Trophoblast cell (in vitro differentiated cells and primary cell): Measurements from ENCODE around the gene CDKN1B.

Experiments used
- DNase-seq, 2 donors: peaks; one replicate each; pipeline ENCODE4 v3.0.0-alpha.2; 2016
- H2AFZ ChIP-seq: 2 replicates; pipeline ENCODE4 v1.6.1; 2013; ENCODE audit warnings: low read length, moderate library complexity, mild to moderate bottlenecking; ENCODE audit not compliant: insufficient read depth, poor library complexity
- H2AK5ac ChIP-seq: 2 replicates; pipeline ENCODE4 v1.6.1; 2013; ENCODE audit warnings: mild to moderate bottlenecking, low read length
- H2BK120ac ChIP-seq: 2 replicates; pipeline ENCODE4 v1.6.1; 2013; ENCODE audit warnings: low read length, mild to moderate bottlenecking, moderate library complexity; ENCODE audit not compliant: insufficient read depth, poor library complexity
- H2BK12ac ChIP-seq: 2 replicates; pipeline ENCODE4 v1.6.1; 2013; ENCODE audit warnings: mild to moderate bottlenecking, low read length, moderate library complexity
- H2BK5ac ChIP-seq: 2 replicates; pipeline ENCODE4 v1.6.1; 2013; ENCODE audit warnings: low read length, low read depth, moderate library complexity, mild to moderate bottlenecking; ENCODE audit not compliant: poor library complexity
- H3K14ac ChIP-seq: 2 replicates; pipeline ENCODE4 v1.6.1; 2013; ENCODE audit warnings: mild to moderate bottlenecking, low read length
- H3K18ac ChIP-seq: 2 replicates; pipeline ENCODE4 v1.6.1; 2013; ENCODE audit warnings: mild to moderate bottlenecking, low read length
- H3K23ac ChIP-seq: 2 replicates; pipeline ENCODE4 v1.6.1; 2013; ENCODE audit warnings: low read length
- H3K27ac ChIP-seq: 2 replicates; pipeline ENCODE4 v1.5.1; 2013; ENCODE audit warnings: low read depth, mild to moderate bottlenecking, inconsistent platforms, low read length, moderate library complexity
- H3K27me3 ChIP-seq: 2 replicates; pipeline ENCODE4 v1.6.1; 2013; ENCODE audit warnings: inconsistent platforms, mild to moderate bottlenecking, low read length, moderate library complexity; ENCODE audit not compliant: insufficient read depth
- H3K36me3 ChIP-seq, 2 experiments: 1 replicate in 1 of 2; 2 replicates in 1 of 2; pipeline ENCODE4 v1.6.1; 2013; ENCODE audit warnings: low read length in 2 of 2, mild to moderate bottlenecking in 2 of 2, moderate library complexity in 1 of 2; ENCODE audit not compliant: insufficient read depth in 2 of 2, control insufficient read depth in 1 of 2
- H3K4ac ChIP-seq: 2 replicates; pipeline ENCODE4 v1.6.1; 2013; ENCODE audit warnings: low read depth, mild to moderate bottlenecking, low read length, moderate library complexity
- H3K4me1 ChIP-seq, 2 experiments: 1 replicate in 1 of 2; 2 replicates in 1 of 2; pipeline ENCODE4 v1.6.1; 2013; ENCODE audit warnings: low read length in 2 of 2, mild to moderate bottlenecking in 2 of 2, moderate library complexity in 1 of 2; ENCODE audit not compliant: insufficient read depth in 2 of 2, control insufficient read depth in 1 of 2
- H3K4me2 ChIP-seq: 2 replicates; pipeline ENCODE4 v1.6.1; 2013; ENCODE audit warnings: inconsistent platforms, mild to moderate bottlenecking, low read length, moderate library complexity
- H3K4me3 ChIP-seq: 2 replicates; pipeline ENCODE4 v1.5.1; 2013; ENCODE audit warnings: mild to moderate bottlenecking, low read depth, low read length, inconsistent platforms
- H3K79me1 ChIP-seq: one replicate; pipeline ENCODE4 v1.6.1; 2013; ENCODE audit warnings: low read length
- H3K79me2 ChIP-seq: 2 replicates; pipeline ENCODE4 v1.6.1; 2013; ENCODE audit warnings: low read length, mild to moderate bottlenecking; ENCODE audit not compliant: control insufficient read depth, insufficient read depth, poor library complexity
- H3K9ac ChIP-seq: 2 replicates; pipeline ENCODE4 v1.6.1; 2013; ENCODE audit warnings: mild to moderate bottlenecking, low read length
- H3K9me3 ChIP-seq: 2 replicates; pipeline ENCODE4 v1.6.1; 2013; ENCODE audit warnings: low read depth, mild to moderate bottlenecking, control low read depth, inconsistent platforms, low read length; ENCODE audit not compliant: insufficient read depth
- H4K12ac ChIP-seq: 2 replicates; pipeline ENCODE4 v1.6.1; 2013; ENCODE audit warnings: low read depth, mild to moderate bottlenecking, low read length, moderate library complexity
- H4K8ac ChIP-seq: 2 replicates; pipeline ENCODE4 v1.6.1; 2013; ENCODE audit warnings: low read depth, mild to moderate bottlenecking, low read length, moderate library complexity
- H4K91ac ChIP-seq: one replicate; pipeline ENCODE4 v1.6.1; 2013; ENCODE audit warnings: low read depth, mild to moderate bottlenecking, low read length, moderate library complexity
- WGBS: extraction: QIAGEN DNeasy Blood & Tissue Kit; methylation state at CpG from one replicate; pipeline ENCODE4 v1.1.7; 2013; ENCODE audit warnings: missing lambda C conversion rate; ENCODE audit not compliant: insufficient read length, insufficient coverage; ENCODE audit errors: extremely low coverage; 5-methylcytosine and 5-hydroxymethylcytosine counted together

The CDKN1B gene

GRCh38 chr12:12749433-12749832 is 32.3 kb downstream of the CDKN1B start:
- Histone ChIP-seq H3K4me1 (peaks cover 3 to 9% of the 10 kb centered on the region in 2 experiments), H4K8ac (no peak overlapping the region), H4K91ac (no peak overlapping the region), H3K4me3 (no peak overlapping the region), H3K4ac (no peak overlapping the region), H2BK120ac (no peak overlapping the region), H2AFZ (no peak overlapping the region), H3K27ac (no peak overlapping the region), H3K27me3 (no peaks in the 10 kb centered on the region), H2AK5ac (no peak overlapping the region), H3K36me3 (no peaks in the 10 kb centered on the region), H3K4me2 (no peak overlapping the region), H2BK5ac (no peak overlapping the region), H3K23ac (no peak overlapping the region), H3K14ac (no peak overlapping the region), H3K9me3 (no peaks in the 10 kb centered on the region), H3K18ac (no peak overlapping the region), H3K79me2 (no peaks in the 10 kb centered on the region), H3K9ac (no peak overlapping the region), H2BK12ac (no peak overlapping the region), H3K79me1 (no peaks in the 10 kb centered on the region), H4K12ac (no peak overlapping the region)
- peak; percentile 13 to 58 for DNase-seq
- WGBS = no CpG with 5 or more reads among the region's 7 CpGs

DNA sequence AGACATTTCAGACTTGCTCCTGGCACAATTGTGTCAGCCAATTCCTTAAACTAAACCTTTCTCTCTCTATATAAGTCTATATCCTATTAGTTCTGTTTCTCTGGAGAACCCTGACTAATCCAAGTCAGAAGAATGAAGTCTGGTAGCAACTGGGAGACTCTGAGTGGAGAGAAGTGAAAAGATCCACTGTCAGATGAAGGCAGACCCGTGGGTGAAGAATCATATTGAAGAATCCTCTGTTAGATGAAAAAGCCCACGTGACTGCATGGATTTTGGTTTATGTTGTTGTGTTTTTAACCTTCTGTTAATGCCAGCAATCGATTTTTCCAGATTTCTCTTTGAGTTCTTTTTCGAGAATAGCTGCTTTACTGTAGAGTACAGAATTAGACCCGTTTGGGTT is 38.8 kb downstream of the CDKN1B start:
- H3K4me3 ChIP-seq = no peak overlapping the region
- no peaks in the 10 kb centered on the region for H3K36me3 ChIP-seq
- H3K4ac ChIP-seq = no peak overlapping the region
- H4K91ac ChIP-seq = no peak overlapping the region
- no peak overlapping the region for H2BK5ac ChIP-seq
- no peak overlapping the region for H2BK12ac ChIP-seq
- no peak overlapping the region for H4K8ac ChIP-seq
- no peak overlapping the region for H3K27ac ChIP-seq
- no peak overlapping the region for H2BK120ac ChIP-seq
- no peak overlapping the region for H4K12ac ChIP-seq
- no peak for DNase-seq
- no peak overlapping the region for H3K23ac ChIP-seq
- no peaks in the 10 kb centered on the region for H3K79me1 ChIP-seq
- H3K9me3 ChIP-seq = no peaks in the 10 kb centered on the region
- H3K18ac ChIP-seq = no peak overlapping the region
- no CpG with 5 or more reads among the region's 5 CpGs for WGBS
- H3K14ac ChIP-seq = no peak overlapping the region
- H3K4me1 ChIP-seq = no peaks in the 10 kb centered on the region
- no peak overlapping the region for H3K9ac ChIP-seq
- no peak overlapping the region for H2AK5ac ChIP-seq
- no peak overlapping the region for H2AFZ ChIP-seq
- no peaks in the 10 kb centered on the region for H3K79me2 ChIP-seq
- no peak overlapping the region for H3K4me2 ChIP-seq
- no peaks in the 10 kb centered on the region for H3K27me3 ChIP-seq

DNA sequence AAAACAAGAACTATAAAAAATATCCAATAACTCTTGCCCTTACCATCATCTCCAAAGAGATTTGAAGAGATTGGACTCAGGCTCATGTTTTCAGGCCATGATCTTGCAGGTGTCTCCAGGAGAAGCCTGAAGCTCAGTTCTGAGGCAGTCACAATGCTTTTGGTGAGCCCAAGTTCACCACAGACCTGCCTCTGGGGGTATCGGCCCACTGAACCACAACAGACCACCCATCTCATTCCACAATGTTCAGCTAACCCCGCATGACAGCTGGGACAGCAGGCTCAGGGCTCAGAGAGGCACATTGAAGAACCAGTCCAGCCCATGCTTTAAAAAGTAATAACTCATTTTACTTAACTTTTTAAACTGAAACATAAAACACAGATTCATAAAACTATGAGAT is 40.0 kb downstream of the CDKN1B start:
- H3K9ac ChIP-seq = no peak overlapping the region
- H3K4me1 ChIP-seq = no peaks in the 10 kb centered on the region
- no peak overlapping the region for H2BK5ac ChIP-seq
- H3K18ac ChIP-seq = no peak overlapping the region
- H4K8ac ChIP-seq = no peak overlapping the region
- H3K4ac ChIP-seq = no peak overlapping the region
- no peak overlapping the region for H3K23ac ChIP-seq
- no peak overlapping the region for H4K12ac ChIP-seq
- H3K27me3 ChIP-seq = no peaks in the 10 kb centered on the region
- H3K9me3 ChIP-seq = no peaks in the 10 kb centered on the region
- H2AFZ ChIP-seq = no peak overlapping the region
- WGBS = no CpG with 5 or more reads among the region's 2 CpGs
- no peaks in the 10 kb centered on the region for H3K36me3 ChIP-seq
- H4K91ac ChIP-seq = no peak overlapping the region
- H3K27ac ChIP-seq = no peak overlapping the region
- no peaks in the 10 kb centered on the region for H3K79me1 ChIP-seq
- H3K4me3 ChIP-seq = no peak overlapping the region
- no peak overlapping the region for H2AK5ac ChIP-seq
- no peaks in the 10 kb centered on the region for H3K79me2 ChIP-seq
- no peak overlapping the region for H3K14ac ChIP-seq
- no peak for DNase-seq
- H2BK120ac ChIP-seq = no peak overlapping the region
- no peak overlapping the region for H2BK12ac ChIP-seq
- no peak overlapping the region for H3K4me2 ChIP-seq

DNA sequence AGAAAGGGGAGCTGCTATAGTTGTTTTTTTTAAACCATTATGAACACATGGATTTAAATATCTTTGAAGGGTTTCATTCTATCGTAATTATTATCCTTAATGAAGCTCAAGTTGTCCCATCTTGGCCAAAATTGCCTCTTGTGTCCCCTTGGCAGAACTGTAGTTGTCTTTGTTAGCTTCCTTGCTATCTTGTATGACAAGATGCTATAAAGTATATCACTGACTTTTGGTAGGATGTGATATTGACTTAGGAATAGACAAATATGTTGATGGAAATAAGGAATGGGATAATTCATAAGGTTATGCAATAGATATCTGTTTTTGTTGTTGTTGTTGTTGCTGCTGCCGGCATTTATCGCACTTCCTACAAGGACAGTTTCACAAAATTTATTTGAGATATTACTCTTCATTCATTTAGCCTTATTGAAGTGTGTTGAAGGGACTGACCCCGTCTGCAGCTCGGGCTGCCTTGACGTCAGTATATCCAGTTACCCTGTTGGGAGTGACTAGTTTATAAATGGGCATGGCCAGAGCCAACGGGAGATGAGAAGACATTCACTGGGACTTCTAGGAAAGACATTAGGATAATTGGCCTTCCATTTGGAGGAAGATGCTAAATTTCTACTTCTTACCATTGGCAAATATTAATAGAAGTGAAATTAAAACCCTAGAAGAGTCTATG is 42.2 kb downstream of the CDKN1B start:
- no peak overlapping the region for H2AK5ac ChIP-seq
- H4K91ac ChIP-seq = no peak overlapping the region
- H3K18ac ChIP-seq = no peak overlapping the region
- no peak overlapping the region for H3K4me2 ChIP-seq
- no peak overlapping the region for H2BK120ac ChIP-seq
- no peak overlapping the region for H2BK12ac ChIP-seq
- no CpG with 5 or more reads among the region's 7 CpGs for WGBS
- no peak overlapping the region for H3K14ac ChIP-seq
- H3K4ac ChIP-seq = no peak overlapping the region
- no peaks in the 10 kb centered on the region for H3K79me1 ChIP-seq
- H4K8ac ChIP-seq = no peak overlapping the region
- no peak for DNase-seq
- no peak overlapping the region for H4K12ac ChIP-seq
- H3K4me1 ChIP-seq = no peaks in the 10 kb centered on the region
- no peaks in the 10 kb centered on the region for H3K27me3 ChIP-seq
- no peak overlapping the region for H3K27ac ChIP-seq
- no peak overlapping the region for H2BK5ac ChIP-seq
- H3K9me3 ChIP-seq = no peaks in the 10 kb centered on the region
- no peak overlapping the region for H3K23ac ChIP-seq
- no peaks in the 10 kb centered on the region for H3K79me2 ChIP-seq
- no peaks in the 10 kb centered on the region for H3K36me3 ChIP-seq
- no peak overlapping the region for H2AFZ ChIP-seq
- H3K9ac ChIP-seq = no peak overlapping the region
- H3K4me3 ChIP-seq = no peak overlapping the region
